ENCODE results near the gene ZDHHC24.
"Not testable (repeated sequence)": the region's sequence is repeated elsewhere in the genome, so short reads cannot be mapped to it uniquely, and the experiment has no call there.

The ZDHHC24 gene

DNA sequence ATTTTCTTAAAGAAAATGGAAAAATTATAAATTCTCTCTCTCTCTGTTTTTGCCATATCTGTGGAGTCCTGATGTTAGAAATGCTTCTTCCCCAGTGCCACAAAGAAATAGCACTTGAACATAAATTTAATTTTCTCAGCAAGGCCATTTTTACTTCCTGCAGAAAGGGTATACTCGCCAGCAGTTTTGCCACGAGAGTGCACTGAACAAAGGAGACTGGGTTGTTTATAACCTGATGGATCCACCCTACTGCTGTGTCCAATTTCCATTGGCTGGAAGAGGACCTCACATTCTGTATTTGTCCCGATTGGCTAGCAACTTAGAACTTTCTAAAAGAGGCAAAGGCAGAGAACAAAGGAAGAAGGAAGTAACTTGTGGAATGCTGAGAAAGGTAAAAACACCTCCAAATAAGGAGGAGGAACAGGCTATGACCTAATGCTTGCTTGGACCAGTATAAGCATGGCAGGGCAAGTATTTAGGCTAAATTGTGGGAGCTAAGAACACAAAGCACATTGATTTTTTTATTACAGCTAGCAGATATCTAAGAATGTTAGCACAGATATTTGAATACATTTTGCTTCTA is 36.8 kb upstream of the ZDHHC24 start:
- ATAC-seq, result not testable (repeated sequence)

- TF ChIP-seq OSR1 (CRISPR knock-in tag; IDR thresholded peaks at IDR 0.05) (no peak), ISL1 (CRISPR knock-in tag; IDR thresholded peaks at IDR 0.05) (no peak), SNAI2 (CRISPR knock-in tag; IDR thresholded peaks at IDR 0.05) (no peak), CREB5 (CRISPR knock-in tag; IDR thresholded peaks at IDR 0.05; ENCODE audit: low read depth) (no peak), PPARA (CRISPR knock-in tag; IDR thresholded peaks at IDR 0.05; ENCODE audit: borderline replicate concordance) (no peak), ZC3H10 (CRISPR knock-in tag; IDR thresholded peaks at IDR 0.05) (no peak), ZFP3 (CRISPR knock-in tag; IDR thresholded peaks at IDR 0.05) (no peak), ZNF8 (CRISPR knock-in tag; IDR thresholded peaks at IDR 0.05) (no peak), ZNF70 (CRISPR knock-in tag; IDR thresholded peaks at IDR 0.05) (no peak), CSDC2 (CRISPR knock-in tag; IDR thresholded peaks at IDR 0.05) (no peak), RARB (CRISPR knock-in tag; IDR thresholded peaks at IDR 0.05) (no peak)
- ATAC-seq, result no peak
These were observed 35.4 kb upstream of the ZDHHC24 start for GRCh38 chr11:66581261-66581660.

- TF ChIP-seq ZNF8 (CRISPR knock-in tag; IDR thresholded peaks at IDR 0.05), result no peak
- TF ChIP-seq, protein P1, sequence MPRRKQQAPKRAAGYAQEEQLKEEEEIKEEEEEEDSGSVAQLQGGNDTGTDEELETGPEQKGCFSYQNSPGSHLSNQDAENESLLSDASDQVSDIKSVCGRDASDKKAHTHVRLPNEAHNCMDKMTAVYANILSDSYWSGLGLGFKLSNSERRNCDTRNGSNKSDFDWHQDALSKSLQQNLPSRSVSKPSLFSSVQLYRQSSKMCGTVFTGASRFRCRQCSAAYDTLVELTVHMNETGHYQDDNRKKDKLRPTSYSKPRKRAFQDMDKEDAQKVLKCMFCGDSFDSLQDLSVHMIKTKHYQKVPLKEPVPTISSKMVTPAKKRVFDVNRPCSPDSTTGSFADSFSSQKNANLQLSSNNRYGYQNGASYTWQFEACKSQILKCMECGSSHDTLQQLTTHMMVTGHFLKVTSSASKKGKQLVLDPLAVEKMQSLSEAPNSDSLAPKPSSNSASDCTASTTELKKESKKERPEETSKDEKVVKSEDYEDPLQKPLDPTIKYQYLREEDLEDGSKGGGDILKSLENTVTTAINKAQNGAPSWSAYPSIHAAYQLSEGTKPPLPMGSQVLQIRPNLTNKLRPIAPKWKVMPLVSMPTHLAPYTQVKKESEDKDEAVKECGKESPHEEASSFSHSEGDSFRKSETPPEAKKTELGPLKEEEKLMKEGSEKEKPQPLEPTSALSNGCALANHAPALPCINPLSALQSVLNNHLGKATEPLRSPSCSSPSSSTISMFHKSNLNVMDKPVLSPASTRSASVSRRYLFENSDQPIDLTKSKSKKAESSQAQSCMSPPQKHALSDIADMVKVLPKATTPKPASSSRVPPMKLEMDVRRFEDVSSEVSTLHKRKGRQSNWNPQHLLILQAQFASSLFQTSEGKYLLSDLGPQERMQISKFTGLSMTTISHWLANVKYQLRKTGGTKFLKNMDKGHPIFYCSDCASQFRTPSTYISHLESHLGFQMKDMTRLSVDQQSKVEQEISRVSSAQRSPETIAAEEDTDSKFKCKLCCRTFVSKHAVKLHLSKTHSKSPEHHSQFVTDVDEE (CRISPR knock-in tag; IDR thresholded peaks at IDR 0.05), result no peak
- TF ChIP-seq BACH2 (CRISPR knock-in tag; IDR thresholded peaks at IDR 0.05; ENCODE audit: borderline replicate concordance), result no peak
- no peak for TF ChIP-seq ESRRG (CRISPR knock-in tag; IDR thresholded peaks at IDR 0.05)
- TF ChIP-seq CREB5 (CRISPR knock-in tag; IDR thresholded peaks at IDR 0.05; ENCODE audit: low read depth), result no peak
- TF ChIP-seq OSR1 (CRISPR knock-in tag; IDR thresholded peaks at IDR 0.05), result no peak
- TF ChIP-seq, protein P2, sequence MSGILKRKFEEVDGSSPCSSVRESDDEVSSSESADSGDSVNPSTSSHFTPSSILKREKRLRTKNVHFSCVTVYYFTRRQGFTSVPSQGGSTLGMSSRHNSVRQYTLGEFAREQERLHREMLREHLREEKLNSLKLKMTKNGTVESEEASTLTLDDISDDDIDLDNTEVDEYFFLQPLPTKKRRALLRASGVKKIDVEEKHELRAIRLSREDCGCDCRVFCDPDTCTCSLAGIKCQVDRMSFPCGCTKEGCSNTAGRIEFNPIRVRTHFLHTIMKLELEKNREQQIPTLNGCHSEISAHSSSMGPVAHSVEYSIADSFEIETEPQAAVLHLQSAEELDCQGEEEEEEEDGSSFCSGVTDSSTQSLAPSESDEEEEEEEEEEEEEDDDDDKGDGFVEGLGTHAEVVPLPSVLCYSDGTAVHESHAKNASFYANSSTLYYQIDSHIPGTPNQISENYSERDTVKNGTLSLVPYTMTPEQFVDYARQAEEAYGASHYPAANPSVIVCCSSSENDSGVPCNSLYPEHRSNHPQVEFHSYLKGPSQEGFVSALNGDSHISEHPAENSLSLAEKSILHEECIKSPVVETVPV (CRISPR knock-in tag; IDR thresholded peaks at IDR 0.05), result no peak
- no peak for TF ChIP-seq CSDC2 (CRISPR knock-in tag; IDR thresholded peaks at IDR 0.05)
- no peak for TF ChIP-seq TCF4 (CRISPR knock-in tag; IDR thresholded peaks at IDR 0.05; ENCODE audit: borderline replicate concordance)
- no peak for TF ChIP-seq GLIS3 (CRISPR knock-in tag; IDR thresholded peaks at IDR 0.05)
- no peak for TF ChIP-seq ARNTL (CRISPR knock-in tag; IDR thresholded peaks at IDR 0.05; ENCODE audit: borderline replicate concordance, low read depth)
- TF ChIP-seq ISL1 (CRISPR knock-in tag; IDR thresholded peaks at IDR 0.05), result no peak
- TF ChIP-seq, protein P3, sequence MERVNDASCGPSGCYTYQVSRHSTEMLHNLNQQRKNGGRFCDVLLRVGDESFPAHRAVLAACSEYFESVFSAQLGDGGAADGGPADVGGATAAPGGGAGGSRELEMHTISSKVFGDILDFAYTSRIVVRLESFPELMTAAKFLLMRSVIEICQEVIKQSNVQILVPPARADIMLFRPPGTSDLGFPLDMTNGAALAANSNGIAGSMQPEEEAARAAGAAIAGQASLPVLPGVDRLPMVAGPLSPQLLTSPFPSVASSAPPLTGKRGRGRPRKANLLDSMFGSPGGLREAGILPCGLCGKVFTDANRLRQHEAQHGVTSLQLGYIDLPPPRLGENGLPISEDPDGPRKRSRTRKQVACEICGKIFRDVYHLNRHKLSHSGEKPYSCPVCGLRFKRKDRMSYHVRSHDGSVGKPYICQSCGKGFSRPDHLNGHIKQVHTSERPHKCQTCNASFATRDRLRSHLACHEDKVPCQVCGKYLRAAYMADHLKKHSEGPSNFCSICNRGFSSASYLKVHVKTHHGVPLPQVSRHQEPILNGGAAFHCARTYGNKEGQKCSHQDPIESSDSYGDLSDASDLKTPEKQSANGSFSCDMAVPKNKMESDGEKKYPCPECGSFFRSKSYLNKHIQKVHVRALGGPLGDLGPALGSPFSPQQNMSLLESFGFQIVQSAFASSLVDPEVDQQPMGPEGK (CRISPR knock-in tag; IDR thresholded peaks at IDR 0.05; ENCODE audit: borderline replicate concordance), result no peak
- TF ChIP-seq, protein P4, sequence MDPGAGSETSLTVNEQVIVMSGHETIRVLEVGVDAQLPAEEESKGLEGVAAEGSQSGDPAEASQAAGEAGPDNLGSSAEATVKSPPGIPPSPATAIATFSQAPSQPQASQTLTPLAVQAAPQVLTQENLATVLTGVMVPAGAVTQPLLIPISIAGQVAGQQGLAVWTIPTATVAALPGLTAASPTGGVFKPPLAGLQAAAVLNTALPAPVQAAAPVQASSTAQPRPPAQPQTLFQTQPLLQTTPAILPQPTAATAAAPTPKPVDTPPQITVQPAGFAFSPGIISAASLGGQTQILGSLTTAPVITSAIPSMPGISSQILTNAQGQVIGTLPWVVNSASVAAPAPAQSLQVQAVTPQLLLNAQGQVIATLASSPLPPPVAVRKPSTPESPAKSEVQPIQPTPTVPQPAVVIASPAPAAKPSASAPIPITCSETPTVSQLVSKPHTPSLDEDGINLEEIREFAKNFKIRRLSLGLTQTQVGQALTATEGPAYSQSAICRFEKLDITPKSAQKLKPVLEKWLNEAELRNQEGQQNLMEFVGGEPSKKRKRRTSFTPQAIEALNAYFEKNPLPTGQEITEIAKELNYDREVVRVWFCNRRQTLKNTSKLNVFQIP (CRISPR knock-in tag; IDR thresholded peaks at IDR 0.05; ENCODE audit: borderline replicate concordance, low read depth), result no peak
- no peak for TF ChIP-seq ZNF70 (CRISPR knock-in tag; IDR thresholded peaks at IDR 0.05)
- TF ChIP-seq PPARA (CRISPR knock-in tag; IDR thresholded peaks at IDR 0.05; ENCODE audit: borderline replicate concordance), result no peak
These were observed 35.0 kb upstream of the ZDHHC24 start for GRCh38 chr11:66580803-66581202.

More at GRCh38 chr11:66580803-66581202, 35.0 kb upstream of the ZDHHC24 start:
- no peak for ATAC-seq

Measured in SK-N-SH treated with all-trans-retinoic acid at 6 μM for 48 hours (cell line).